AG04450 (cell line): ENCODE data around the gene DEDD2. TPM values are rescaled to one million over a fixed set of nuclear protein-coding genes. Genes with fewer than 3 reads are reported as not detected.
A peak's percentile ranks its signal among the peaks of the same experiment; 100 is the strongest.

Experiments
- CTCF ChIA-PET: fragments of 300-600, 350-600 bp; formaldehyde crosslinking; extraction: SDS; loops from one replicate; lab custom pipeline; 2022; ENCODE audit warnings: antibody characterized with exemption, inconsistent platforms; lab: Charles Lee
- POLR2A ChIA-PET: fragments of 350-600 bp; formaldehyde crosslinking; extraction: SDS; loops from one replicate; lab custom pipeline; 2021; ENCODE audit warnings: antibody characterized with exemption, inconsistent platforms; lab: Yijun Ruan, JAX
- DNase-seq: peaks from one replicate; pipeline ENCODE4 v3.0.0-alpha.2; 2011; ENCODE audit warnings: low read depth, low spot score
- H3K27ac ChIP-seq: one replicate; pipeline ENCODE4 v1.5.1; 2012; ENCODE audit warnings: low read depth, low read length, control low read depth
- H3K27me3 ChIP-seq: one replicate; pipeline ENCODE4 v1.6.0; 2012; ENCODE audit warnings: low read length; ENCODE audit not compliant: control insufficient read depth, insufficient read depth
- H3K4me3 ChIP-seq: 2 replicates; pipeline ENCODE4 v1.5.1; 2011; ENCODE audit warnings: mild to moderate bottlenecking, low read depth, low read length, control low read depth
- H3K9me3 ChIP-seq: 2 replicates; pipeline ENCODE4 v1.5.1; 2012; ENCODE audit warnings: low read length; ENCODE audit not compliant: control insufficient read depth, insufficient read depth
- polyA plus RNA-seq: library from polyadenylated mRNA; depleted of rRNA; stranded (reverse); fragments of >200 nt; gene quantifications from 2 replicates; pipeline ENCODE4 v1.2.3, GENCODE V29; 2011
- TF ChIP-seq, protein P1 (sequence below): IDR thresholded peaks from 2 replicates; pipeline ENCODE4 v1.5.1; 2011; ENCODE audit warnings: low read depth, low read length, control low read depth, inconsistent platforms

The DEDD2 gene
- polyA plus RNA-seq, 1 experiment, result 11.8 TPM

- TF ChIP-seq, protein P1, sequence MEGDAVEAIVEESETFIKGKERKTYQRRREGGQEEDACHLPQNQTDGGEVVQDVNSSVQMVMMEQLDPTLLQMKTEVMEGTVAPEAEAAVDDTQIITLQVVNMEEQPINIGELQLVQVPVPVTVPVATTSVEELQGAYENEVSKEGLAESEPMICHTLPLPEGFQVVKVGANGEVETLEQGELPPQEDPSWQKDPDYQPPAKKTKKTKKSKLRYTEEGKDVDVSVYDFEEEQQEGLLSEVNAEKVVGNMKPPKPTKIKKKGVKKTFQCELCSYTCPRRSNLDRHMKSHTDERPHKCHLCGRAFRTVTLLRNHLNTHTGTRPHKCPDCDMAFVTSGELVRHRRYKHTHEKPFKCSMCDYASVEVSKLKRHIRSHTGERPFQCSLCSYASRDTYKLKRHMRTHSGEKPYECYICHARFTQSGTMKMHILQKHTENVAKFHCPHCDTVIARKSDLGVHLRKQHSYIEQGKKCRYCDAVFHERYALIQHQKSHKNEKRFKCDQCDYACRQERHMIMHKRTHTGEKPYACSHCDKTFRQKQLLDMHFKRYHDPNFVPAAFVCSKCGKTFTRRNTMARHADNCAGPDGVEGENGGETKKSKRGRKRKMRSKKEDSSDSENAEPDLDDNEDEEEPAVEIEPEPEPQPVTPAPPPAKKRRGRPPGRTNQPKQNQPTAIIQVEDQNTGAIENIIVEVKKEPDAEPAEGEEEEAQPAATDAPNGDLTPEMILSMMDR, result no peak
- Histone ChIP-seq H3K4me3 (no peak overlapping the region), H3K27ac (no peak overlapping the region), H3K27me3 (no peaks in the 10 kb centered on the region), H3K9me3 (no peaks in the 10 kb centered on the region)
- CTCF ChIA-PET, result interaction anchor here (1.8 kb wide), 1 partner anchor 120 kb away, joined by 7 read pairs; no protein-coding TSS in a partner anchor
- DNase-seq, result no peak
- POLR2A ChIA-PET, result no interaction called here
Measured at GRCh38 chr19:42228641-42229040, 11.2 kb upstream of the DEDD2 start.

DNA sequence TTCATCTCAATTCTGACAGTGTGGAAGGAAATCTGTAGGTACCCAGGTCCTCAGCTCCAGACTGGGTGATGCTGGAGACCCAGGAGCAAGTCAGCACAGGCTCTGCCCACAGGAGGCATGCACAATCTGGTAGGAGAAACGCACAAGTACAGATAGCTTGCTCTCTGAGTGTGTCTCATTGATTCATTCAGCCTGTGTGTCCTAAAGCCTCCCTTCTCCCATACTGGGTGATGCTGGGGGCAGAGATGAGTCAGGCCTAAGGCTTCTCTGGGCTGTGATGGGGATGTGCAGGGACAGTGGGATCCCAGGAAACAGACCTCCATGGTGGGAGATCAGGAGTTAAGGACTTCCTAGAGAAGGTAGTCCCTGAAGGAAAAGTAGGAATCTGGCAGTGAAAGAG, 9.4 kb upstream of the DEDD2 start:
- POLR2A ChIA-PET, result interaction anchor here (1.3 kb wide), 1 partner anchor 10 kb away, joined by 4 read pairs; no protein-coding TSS in a partner anchor
- Histone ChIP-seq H3K27me3 (no peaks in the 10 kb centered on the region), H3K4me3 (no peak overlapping the region), H3K27ac (no peak overlapping the region), H3K9me3 (no peaks in the 10 kb centered on the region)
- CTCF ChIA-PET, result interaction anchor here (1.2 kb wide), 1 partner anchor 118 kb away, joined by 8 read pairs; no protein-coding TSS in a partner anchor
- TF ChIP-seq, protein P1, result no peak
- DNase-seq, result no peak

DNA sequence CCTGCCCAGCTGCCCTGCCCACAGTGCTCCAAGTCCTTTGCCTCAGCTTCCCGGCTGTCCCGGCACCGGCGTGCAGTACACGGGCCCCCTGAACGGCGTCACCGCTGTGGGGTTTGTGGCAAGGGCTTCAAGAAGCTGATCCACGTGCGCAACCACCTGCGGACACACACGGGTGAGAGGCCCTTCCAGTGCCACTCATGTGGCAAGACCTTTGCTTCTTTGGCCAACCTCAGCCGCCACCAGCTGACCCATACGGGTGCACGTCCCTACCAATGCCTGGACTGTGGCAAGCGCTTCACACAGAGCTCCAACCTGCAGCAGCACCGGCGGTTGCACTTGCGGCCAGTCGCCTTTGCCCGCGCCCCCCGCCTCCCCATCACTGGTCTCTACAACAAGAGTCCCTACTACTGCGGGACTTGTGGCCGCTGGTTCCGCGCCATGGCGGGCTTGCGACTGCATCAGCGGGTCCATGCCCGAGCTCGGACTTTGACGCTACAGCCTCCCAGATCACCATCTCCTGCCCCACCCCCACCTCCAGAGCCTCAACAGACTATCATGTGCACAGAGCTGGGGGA, 8.3 kb upstream of the DEDD2 start:
- no peak for DNase-seq
- no peaks in the 10 kb centered on the region for H3K9me3 ChIP-seq

GRCh38 chr19:42224940-42225717, 7.7 kb upstream of the DEDD2 start:
- Histone ChIP-seq H3K27ac (no peak overlapping the region), H3K9me3 (no peaks in the 10 kb centered on the region), H3K27me3 (no peaks in the 10 kb centered on the region), H3K4me3 (no peak overlapping the region)
- DNase-seq, result no peak
- ChIA-PET CTCF (no interaction called here), POLR2A (no interaction called here)
- TF ChIP-seq, protein P1, result no peak

More for the DNA sequence above, 8.3 kb upstream of the DEDD2 start:
- no peaks in the 10 kb centered on the region for H3K27me3 ChIP-seq
- H3K4me3 ChIP-seq, result no peak overlapping the region
- ChIA-PET POLR2A (no interaction called here), CTCF (interaction anchor here (1.2 kb wide), 1 partner anchor 117 kb away, joined by 8 read pairs; no protein-coding TSS in a partner anchor)
- TF ChIP-seq, protein P1, result no peak
- H3K27ac ChIP-seq, result no peak overlapping the region

DNA sequence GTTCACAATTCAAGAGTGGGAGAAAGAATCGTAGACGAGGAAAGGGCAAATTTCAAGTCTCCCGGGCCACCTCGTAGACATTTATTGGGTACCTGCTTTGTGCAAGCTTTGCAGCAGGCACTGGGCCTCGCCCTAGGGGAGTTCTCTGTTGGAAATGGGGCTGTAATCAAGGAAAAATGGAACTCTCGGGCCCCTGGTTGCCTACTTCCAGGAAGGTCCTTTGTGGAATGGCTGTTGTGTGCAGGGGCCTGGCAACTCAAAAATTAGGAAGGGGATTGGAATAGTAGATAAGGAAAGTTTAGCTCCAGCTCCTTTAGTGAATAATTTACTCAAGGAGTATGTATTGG, 3.2 kb upstream of the DEDD2 start:
- peak overlapping the region; percentile 52 for H3K27ac ChIP-seq
- POLR2A ChIA-PET, result no interaction called here
- H3K4me3 ChIP-seq, result peak overlapping the region; percentile 96
- no peaks in the 10 kb centered on the region; the same call in 1 of the 2 replicates for H3K9me3 ChIP-seq
- CTCF ChIA-PET, result interaction anchor here (1.0 to 1.3 kb wide), 3 partner anchors 25 to 113 kb away, joined by 3 to 5 read pairs (median 3); no protein-coding TSS in a partner anchor
- no peak for DNase-seq
- TF ChIP-seq, protein P1, result no peak
- H3K27me3 ChIP-seq, result no peaks in the 10 kb centered on the region
